ENCODE measurements around the gene ALPK1. TPM values are rescaled to one million over a fixed set of nuclear protein-coding genes. Genes with fewer than 3 reads are reported as not detected.

Gene ALPK1
- total RNA-seq, 4 donors from 2014 or later: 15.7 to 87.2 (median 24.2) TPM

DNA sequence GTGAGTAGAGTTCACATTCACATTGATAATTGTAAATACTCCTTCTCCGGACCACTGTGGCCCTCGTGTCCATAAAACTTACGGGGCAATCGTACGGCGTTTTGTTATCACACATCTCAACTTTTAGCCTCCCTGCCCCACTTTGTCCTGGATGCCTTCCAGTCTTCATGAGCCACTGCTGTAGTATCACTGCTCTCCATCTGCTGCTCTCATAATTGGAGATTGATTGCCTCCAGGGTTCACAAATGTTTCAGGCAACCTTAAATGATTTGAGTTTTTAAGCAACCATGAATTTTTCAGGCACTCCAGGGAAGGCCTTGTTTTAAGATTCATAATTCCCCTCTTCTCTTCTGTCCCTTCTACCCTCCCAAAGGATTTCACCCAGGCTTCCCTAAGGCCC lies 28.4 kb downstream of the ALPK1 start:
- DNase-seq (ENCODE audit: low spot score in 2 of 2): no peak
- no peak for TF ChIP-seq EP300 (IDR thresholded peaks at IDR 0.05)
- 78% methylated on average over 6 of the region's 6 CpGs for WGBS
- no peak overlapping the region for H3K27ac ChIP-seq
- H3K36me3 ChIP-seq: peaks cover 10% of the 10 kb centered on the region
- no peak overlapping the region for H3K4me3 ChIP-seq
- no peaks in the 10 kb centered on the region for H3K9me3 ChIP-seq
- H3K27me3 ChIP-seq: no peaks in the 10 kb centered on the region
- no peaks in the 10 kb centered on the region for H3K4me1 ChIP-seq

DNA sequence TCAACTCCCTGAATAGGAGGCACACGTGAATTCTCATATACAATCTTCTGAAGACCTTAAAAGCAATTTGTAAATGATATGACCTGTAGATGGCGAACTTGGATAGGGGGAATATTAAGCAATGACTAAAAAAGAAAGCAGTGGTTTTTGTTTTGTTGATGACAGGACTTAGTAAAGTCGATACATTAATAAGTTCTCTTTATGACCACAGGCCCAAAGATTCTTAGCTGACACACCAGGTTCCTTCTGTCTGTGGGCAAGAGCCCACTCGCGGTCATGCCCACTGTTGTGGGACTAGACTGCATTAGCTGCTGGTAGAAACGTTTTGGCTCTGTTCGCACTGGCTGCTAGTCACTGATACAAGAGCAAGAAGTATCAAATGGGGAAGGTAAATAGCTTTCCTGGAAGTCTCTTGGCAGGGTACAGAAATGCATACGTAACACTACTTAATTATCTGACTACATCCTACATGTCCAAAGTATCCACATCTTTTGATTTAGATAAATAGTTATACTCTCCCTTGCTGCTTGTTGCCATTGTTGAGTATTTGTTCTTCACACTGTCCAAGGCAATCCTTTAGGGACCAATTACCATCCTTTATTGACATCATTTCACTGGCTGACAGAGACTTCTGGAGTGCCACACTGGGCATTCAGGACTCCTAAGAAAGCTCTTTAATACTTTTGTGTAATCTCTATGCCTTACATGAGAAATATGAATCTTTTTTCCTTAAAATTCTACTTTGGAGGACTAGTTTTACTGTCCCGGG lies 31.0 kb downstream of the ALPK1 start:
- H3K9me3 ChIP-seq: no peaks in the 10 kb centered on the region
- H3K27me3 ChIP-seq: no peaks in the 10 kb centered on the region
- H3K4me1 ChIP-seq: no peaks in the 10 kb centered on the region
- peaks cover 10% of the 10 kb centered on the region for H3K36me3 ChIP-seq
- no peak overlapping the region for H3K4me3 ChIP-seq
- no peak for DNase-seq (ENCODE audit: low spot score in 2 of 2)
- TF ChIP-seq, protein P1, sequence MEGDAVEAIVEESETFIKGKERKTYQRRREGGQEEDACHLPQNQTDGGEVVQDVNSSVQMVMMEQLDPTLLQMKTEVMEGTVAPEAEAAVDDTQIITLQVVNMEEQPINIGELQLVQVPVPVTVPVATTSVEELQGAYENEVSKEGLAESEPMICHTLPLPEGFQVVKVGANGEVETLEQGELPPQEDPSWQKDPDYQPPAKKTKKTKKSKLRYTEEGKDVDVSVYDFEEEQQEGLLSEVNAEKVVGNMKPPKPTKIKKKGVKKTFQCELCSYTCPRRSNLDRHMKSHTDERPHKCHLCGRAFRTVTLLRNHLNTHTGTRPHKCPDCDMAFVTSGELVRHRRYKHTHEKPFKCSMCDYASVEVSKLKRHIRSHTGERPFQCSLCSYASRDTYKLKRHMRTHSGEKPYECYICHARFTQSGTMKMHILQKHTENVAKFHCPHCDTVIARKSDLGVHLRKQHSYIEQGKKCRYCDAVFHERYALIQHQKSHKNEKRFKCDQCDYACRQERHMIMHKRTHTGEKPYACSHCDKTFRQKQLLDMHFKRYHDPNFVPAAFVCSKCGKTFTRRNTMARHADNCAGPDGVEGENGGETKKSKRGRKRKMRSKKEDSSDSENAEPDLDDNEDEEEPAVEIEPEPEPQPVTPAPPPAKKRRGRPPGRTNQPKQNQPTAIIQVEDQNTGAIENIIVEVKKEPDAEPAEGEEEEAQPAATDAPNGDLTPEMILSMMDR (IDR thresholded peaks at IDR 0.05): peak in 1 of 2 donors; percentile 26
- TF ChIP-seq EP300 (IDR thresholded peaks at IDR 0.05) (no peak), POLR2AphosphoS5 (IDR thresholded peaks at IDR 0.05) (no peak)
- no peak overlapping the region for H3K27ac ChIP-seq
- 67% methylated on average over 9 of the region's 9 CpGs for WGBS

DNA sequence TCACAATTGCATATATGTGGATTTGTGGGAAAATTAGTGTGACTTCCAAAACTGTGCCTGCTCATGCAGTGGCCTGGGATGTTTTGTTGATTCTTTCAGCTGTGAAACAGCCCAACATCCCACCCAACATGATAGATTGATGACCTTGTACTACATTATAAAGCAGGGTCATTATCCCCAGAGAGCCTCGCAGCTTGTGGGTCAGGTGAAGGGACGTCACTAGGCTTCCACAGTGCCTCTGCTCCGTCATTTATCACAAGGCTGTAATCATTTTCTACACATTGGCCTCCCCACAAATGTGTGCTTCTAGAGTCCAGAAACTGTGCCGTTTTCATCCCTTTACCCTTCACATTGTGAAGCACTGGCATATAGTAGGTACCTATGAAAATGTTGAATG lies 31.6 kb downstream of the ALPK1 start:
- Histone ChIP-seq H3K27ac (no peak overlapping the region), H3K36me3 (peaks cover 10% of the 10 kb centered on the region), H3K9me3 (no peaks in the 10 kb centered on the region), H3K27me3 (no peaks in the 10 kb centered on the region), H3K4me1 (no peaks in the 10 kb centered on the region), H3K4me3 (no peak overlapping the region)
- DNase-seq (ENCODE audit: low spot score in 2 of 2): no peak
- 94% methylated on average over 4 of the region's 4 CpGs for WGBS
- TF ChIP-seq, protein P1 (IDR thresholded peaks at IDR 0.05): no peak
- TF ChIP-seq POLR2AphosphoS5 (IDR thresholded peaks at IDR 0.05): no peak

DNA sequence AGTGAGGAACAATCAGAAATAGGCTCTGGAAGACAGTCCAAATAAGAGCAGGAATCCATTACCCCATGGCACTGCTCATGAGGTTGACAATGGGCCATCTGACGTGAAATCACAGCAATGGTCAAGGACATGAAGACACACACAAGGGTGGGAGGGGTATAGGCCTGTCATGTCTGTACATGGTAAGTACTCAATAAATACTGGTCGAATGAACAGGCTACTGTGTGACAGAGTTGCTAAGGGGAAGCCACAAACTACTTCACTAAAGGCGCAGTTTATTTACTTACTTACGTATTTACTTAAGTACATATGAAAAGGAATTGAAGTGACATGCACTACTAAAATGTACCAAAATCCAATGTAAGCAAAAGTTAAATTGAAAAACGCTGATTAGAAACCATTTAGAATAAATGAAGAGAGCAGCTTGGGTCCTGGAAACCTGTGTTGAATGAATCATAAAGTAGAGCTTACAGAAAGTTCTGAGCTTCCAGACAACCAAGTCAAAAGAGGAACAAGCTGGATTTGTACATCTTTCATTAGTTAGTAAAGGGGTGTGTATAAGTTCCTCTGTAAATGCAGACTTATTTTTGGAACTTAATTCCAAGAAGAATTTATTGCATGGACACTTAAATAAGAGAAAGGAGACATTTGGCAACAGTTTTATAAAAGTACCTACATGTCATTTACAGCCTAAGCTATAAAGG lies 32.7 kb downstream of the ALPK1 start:
- DNase-seq (ENCODE audit: low spot score in 2 of 2): no peak
- H3K4me3 ChIP-seq: no peak overlapping the region
- WGBS: 89% methylated on average over 5 of the region's 5 CpGs
- TF ChIP-seq POLR2A (IDR thresholded peaks at IDR 0.05) (no peak), POLR2AphosphoS5 (IDR thresholded peaks at IDR 0.05) (no peak)
- H3K9me3 ChIP-seq: no peaks in the 10 kb centered on the region
- peaks cover 10% of the 10 kb centered on the region for H3K36me3 ChIP-seq
- no peak overlapping the region for H3K27ac ChIP-seq
- H3K4me1 ChIP-seq: no peaks in the 10 kb centered on the region
- no peaks in the 10 kb centered on the region for H3K27me3 ChIP-seq

- no peaks in the 10 kb centered on the region for H3K27me3 ChIP-seq
- TF ChIP-seq POLR2AphosphoS5 (IDR thresholded peaks at IDR 0.05) (no peak), POLR2A (IDR thresholded peaks at IDR 0.05) (no peak), EP300 (IDR thresholded peaks at IDR 0.05) (no peak)
- TF ChIP-seq, protein P1 (IDR thresholded peaks at IDR 0.05): no peak
- H3K36me3 ChIP-seq: peaks cover 7% of the 10 kb centered on the region
- H3K27ac ChIP-seq: no peak overlapping the region
- no peak overlapping the region for H3K4me3 ChIP-seq
- H3K9me3 ChIP-seq: no peaks in the 10 kb centered on the region
- 94% methylated on average over 4 of the region's 4 CpGs for WGBS
- H3K4me1 ChIP-seq: no peaks in the 10 kb centered on the region
- no peak for DNase-seq (ENCODE audit: low spot score in 2 of 2)
These were observed 33.8 kb downstream of the ALPK1 start for GRCh38 chr4:112330921-112331320.

DNA sequence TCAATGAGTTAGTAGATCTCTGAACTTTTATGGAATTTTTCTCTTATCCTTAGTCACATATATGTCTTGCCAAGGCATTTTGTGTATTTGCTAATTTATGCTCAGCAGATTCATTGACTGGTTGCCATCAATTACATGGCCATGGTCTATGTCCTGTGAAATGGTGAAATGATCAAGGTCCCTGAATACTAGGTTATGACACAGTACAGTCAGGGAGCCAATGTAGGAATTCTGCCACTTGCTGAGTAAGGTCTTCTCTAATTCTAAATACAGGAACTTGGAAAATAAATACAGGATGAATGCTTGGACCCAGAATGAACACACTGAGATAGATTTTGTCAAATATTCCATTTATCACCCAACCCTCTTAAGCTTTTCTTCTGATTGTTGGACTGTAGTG lies 35.2 kb downstream of the ALPK1 start:
- Histone ChIP-seq H3K4me3 (no peak overlapping the region), H3K9me3 (no peaks in the 10 kb centered on the region), H3K27me3 (no peaks in the 10 kb centered on the region), H3K36me3 (no peaks in the 10 kb centered on the region), H3K4me1 (no peaks in the 10 kb centered on the region), H3K27ac (no peak overlapping the region)
- TF ChIP-seq EP300 (IDR thresholded peaks at IDR 0.05): no peak
- no peak for TF ChIP-seq POLR2A (IDR thresholded peaks at IDR 0.05)
- no peak for TF ChIP-seq POLR2AphosphoS5 (IDR thresholded peaks at IDR 0.05)
- TF ChIP-seq, protein P1 (IDR thresholded peaks at IDR 0.05): no peak
- no peak for DNase-seq (ENCODE audit: low spot score in 2 of 2)

All from suprapubic skin (tissue), 4 donors.